B cell (primary cell): ENCODE data around the gene ERICH6B. TPM values are rescaled to one million over a fixed set of nuclear protein-coding genes. Genes with fewer than 3 reads are reported as not detected.

ENCODE experiments used
- ATAC-seq: fragments of 200-7000 bp; cut with Tn5 transposase; one replicate; pipeline ENCODE4 v1.10.0; 2021; ENCODE audit warnings: low read depth, mild to moderate bottlenecking, moderate number of reproducible peaks, moderate library complexity
- CTCF ChIA-PET: fragments of 350-600 bp; sonication (Branson Sonifier 250); formaldehyde crosslinking; loops from one replicate; lab custom pipeline; 2021; ENCODE audit warnings: antibody characterized with exemption, inconsistent platforms; lab: Charles Lee
- POLR2A ChIA-PET: fragments of 350-600 bp; sonication (Branson Sonifier 250); formaldehyde crosslinking; loops from one replicate; lab custom pipeline; 2021; ENCODE audit warnings: antibody characterized with exemption; lab: Charles Lee
- DNase-seq: peaks from one replicate; pipeline ENCODE4 v3.0.0; 2013
- H2AFZ ChIP-seq: 2 replicates; pipeline ENCODE4 v1.6.1; 2012; ENCODE audit warnings: mild to moderate bottlenecking, low read depth, low read length; ENCODE audit not compliant: insufficient read depth, poor library complexity, severe bottlenecking
- H3K27ac ChIP-seq, 2 donors: 1 replicate in 1 of 2; 2 replicates in 1 of 2; pipeline ENCODE4 v1.5.1; 2012 to 2013; ENCODE audit warnings: low read length in 2 of 2, mild to moderate bottlenecking in 2 of 2, moderate library complexity in 1 of 2
- H3K27me3 ChIP-seq, 4 experiments: fragments of 200-600 bp in 1 of 4; sonication (generic) in 1 of 4; replicated peaks in 1 of 4; 1 replicate in 2 of 4; 2 replicates in 2 of 4; pipeline versions ENCODE4 v1.6.1 to v1.7.0; 2013 to 2016; ENCODE audit warnings: low read length in 3 of 4, mild to moderate bottlenecking in 2 of 4, mixed read lengths in 1 of 4, moderate library complexity in 1 of 4; ENCODE audit not compliant: insufficient read depth in 4 of 4, control insufficient read depth in 3 of 4; ENCODE audit errors: control extremely low read depth in 1 of 4
- H3K36me3 ChIP-seq, 2 experiments: replicated peaks in 1 of 2; 1 replicate in 1 of 2; 2 replicates in 1 of 2; pipeline versions ENCODE4 v1.6.1 to v1.7.1; 2013; ENCODE audit warnings: low read length in 1 of 2; ENCODE audit not compliant: insufficient read depth in 2 of 2, control insufficient read depth in 1 of 2; ENCODE audit errors: control extremely low read depth in 1 of 2, extremely low read depth in 1 of 2
- H3K4me1 ChIP-seq, 2 donors: fragments of 200-600 bp in 1 of 2; sonication (generic) in 1 of 2; 1 replicate in 1 of 2; 2 replicates in 1 of 2; pipeline versions ENCODE4 v1.5.1 to v1.6.1; 2013 to 2017; ENCODE audit warnings: low read length in 2 of 2; ENCODE audit not compliant: control insufficient read depth in 2 of 2, insufficient read depth in 2 of 2
- H3K4me2 ChIP-seq: replicated peaks from 2 replicates; pipeline ENCODE3; 2012; ENCODE audit warnings: mild to moderate bottlenecking, low read depth, low read length; ENCODE audit not compliant: poor library complexity, severe bottlenecking
- H3K4me3 ChIP-seq, 5 experiments: fragments of 200-600 bp in 1 of 5; sonication (generic) in 1 of 5; 1 replicate in 3 of 5; 2 replicates in 2 of 5; pipeline versions ENCODE4 v1.5.1 to v1.7.0; 2011 to 2016; ENCODE audit warnings: low read length in 4 of 5, mild to moderate bottlenecking in 4 of 5, low read depth in 2 of 5, control low read depth in 1 of 5, moderate library complexity in 1 of 5; ENCODE audit not compliant: insufficient read depth in 1 of 5; ENCODE audit errors: control extremely low read depth in 1 of 5, extremely low read depth in 1 of 5
- H3K79me2 ChIP-seq: fragments of 200-600 bp; sonication (generic); one replicate; pipeline ENCODE4 v1.6.0; 2016; ENCODE audit warnings: low read length; ENCODE audit not compliant: control insufficient read depth, insufficient read depth
- H3K9ac ChIP-seq: fragments of 200-600 bp; sonication (generic); 2 replicates; pipeline ENCODE4 v1.6.1; 2017; ENCODE audit warnings: mild to moderate bottlenecking, low read length, moderate library complexity
- H3K9me3 ChIP-seq, 3 donors: one replicate each; pipeline versions ENCODE4 v1.6.1 to v1.7.1; 2013; ENCODE audit warnings: low read length in 2 of 3; ENCODE audit not compliant: control insufficient read depth in 2 of 3, insufficient read depth in 1 of 3; ENCODE audit errors: control extremely low read depth in 1 of 3
- H4K20me1 ChIP-seq: 2 replicates; pipeline ENCODE4 v1.6.0; 2012; ENCODE audit warnings: mild to moderate bottlenecking, low read length; ENCODE audit not compliant: insufficient read depth, control insufficient read depth, poor library complexity, severe bottlenecking
- H3K27ac Mint-ChIP-seq: one replicate; pipeline ENCODE4 v1.8.0; 2021; ENCODE audit warnings: mixed read lengths
- H3K27me3 Mint-ChIP-seq: one replicate; pipeline ENCODE4 v1.8.0; 2021; ENCODE audit warnings: mixed read lengths
- H3K4me1 Mint-ChIP-seq: one replicate; pipeline ENCODE4 v1.8.0; 2021; ENCODE audit warnings: mixed read lengths
- H3K4me3 Mint-ChIP-seq: one replicate; pipeline ENCODE4 v1.8.0; 2021; ENCODE audit warnings: mixed read lengths
- H3K9me3 Mint-ChIP-seq: one replicate; pipeline ENCODE4 v1.8.0; 2022; ENCODE audit warnings: mixed read lengths; ENCODE audit not compliant: insufficient read depth
- EZH2 ChIP-seq: IDR thresholded peaks from 2 replicates; pipeline ENCODE4 v1.6.1; 2012; ENCODE audit warnings: borderline replicate concordance, low read depth, mild to moderate bottlenecking, moderate library complexity, low read length; ENCODE audit not compliant: insufficient read depth, poor library complexity, severe bottlenecking
- WGBS: methylation state at CpG from one replicate; pipeline ENCODE4 v1.1.5; 2013; ENCODE audit warnings: missing lambda C conversion rate; ENCODE audit not compliant: insufficient coverage; 5-methylcytosine and 5-hydroxymethylcytosine counted together
- intact Hi-C: fragments of 100-400 bp; cut with micrococcal nuclease; formaldehyde crosslinking; loops from one replicate; pipeline ENCODE4 v1.10.0; 2022
- polyA plus RNA-seq: library from polyadenylated mRNA; depleted of rRNA; stranded (reverse); fragments of >200 nt; gene quantifications from 2 replicates; pipeline ENCODE4 v1.2.3, GENCODE V29; 2012
- total RNA-seq, 2 donors: library from RNA; stranded (reverse); fragments of 120-200 nt in 1 of 2; gene quantifications; 1 replicate in 1 of 2; 2 replicates in 1 of 2; pipeline versions ENCODE4 v1.2.3 to v1.2.4, GENCODE V29; 2013 to 2022
- TF ChIP-seq, protein P1 (sequence below): fragments of 200-600 bp; IDR thresholded peaks from one replicate; pipeline ENCODE4 v1.8.0; 2022; ENCODE audit warnings: antibody characterized with exemption, mild to moderate bottlenecking

ERICH6B gene
- total and polyA plus RNA-seq, 2 donors (not counting 1 experiment from before 2014, with no cell fraction given), result not detected

DNA sequence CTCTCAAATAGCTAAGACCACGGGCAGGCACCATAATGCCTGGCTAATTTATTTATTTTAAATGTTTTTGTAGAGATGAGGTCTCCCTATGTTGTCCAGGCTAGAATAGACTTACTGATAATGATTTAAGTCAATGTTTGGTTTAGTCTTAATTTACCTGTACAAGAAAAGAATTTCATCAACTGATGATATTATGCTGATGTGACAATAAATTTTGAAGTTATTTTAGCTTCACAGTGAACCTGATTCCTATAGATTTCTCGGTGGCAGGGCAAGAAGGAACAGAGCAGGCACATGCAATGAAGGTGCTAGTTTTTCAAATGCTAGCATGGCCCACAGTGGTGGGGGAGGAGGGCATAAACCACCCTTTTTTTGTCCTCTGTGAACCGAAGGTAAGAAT, 44.0 kb upstream of the ERICH6B start:
- no peaks in the 10 kb centered on the region for H4K20me1 ChIP-seq
- Mint-ChIP-seq H3K4me1 (no peaks in the 10 kb centered on the region), H3K9me3 (no peaks in the 10 kb centered on the region), H3K27ac (no peak overlapping the region), H3K27me3 (no peaks in the 10 kb centered on the region), H3K4me3 (no peak overlapping the region)
- POLR2A ChIA-PET, result no interaction called here
- no peaks in the 10 kb centered on the region for H3K79me2 ChIP-seq
- no CpG with 5 or more reads among the region's 3 CpGs for WGBS
- H3K9me3 ChIP-seq, result peaks cover 0 to 5% (median 0%) of the 10 kb centered on the region in 3 donors
- H3K9ac ChIP-seq, result no peak overlapping the region
- DNase-seq, result no peak
- H3K4me2 ChIP-seq, result no peak overlapping the region
- H2AFZ ChIP-seq, result no peak overlapping the region
- no peak overlapping the region for H3K4me3 ChIP-seq
- no peak for ATAC-seq
- peaks cover 0 to 3% (median 0%) of the 10 kb centered on the region in 4 experiments for H3K27me3 ChIP-seq
- TF ChIP-seq EZH2, result no peak
- TF ChIP-seq, protein P1, sequence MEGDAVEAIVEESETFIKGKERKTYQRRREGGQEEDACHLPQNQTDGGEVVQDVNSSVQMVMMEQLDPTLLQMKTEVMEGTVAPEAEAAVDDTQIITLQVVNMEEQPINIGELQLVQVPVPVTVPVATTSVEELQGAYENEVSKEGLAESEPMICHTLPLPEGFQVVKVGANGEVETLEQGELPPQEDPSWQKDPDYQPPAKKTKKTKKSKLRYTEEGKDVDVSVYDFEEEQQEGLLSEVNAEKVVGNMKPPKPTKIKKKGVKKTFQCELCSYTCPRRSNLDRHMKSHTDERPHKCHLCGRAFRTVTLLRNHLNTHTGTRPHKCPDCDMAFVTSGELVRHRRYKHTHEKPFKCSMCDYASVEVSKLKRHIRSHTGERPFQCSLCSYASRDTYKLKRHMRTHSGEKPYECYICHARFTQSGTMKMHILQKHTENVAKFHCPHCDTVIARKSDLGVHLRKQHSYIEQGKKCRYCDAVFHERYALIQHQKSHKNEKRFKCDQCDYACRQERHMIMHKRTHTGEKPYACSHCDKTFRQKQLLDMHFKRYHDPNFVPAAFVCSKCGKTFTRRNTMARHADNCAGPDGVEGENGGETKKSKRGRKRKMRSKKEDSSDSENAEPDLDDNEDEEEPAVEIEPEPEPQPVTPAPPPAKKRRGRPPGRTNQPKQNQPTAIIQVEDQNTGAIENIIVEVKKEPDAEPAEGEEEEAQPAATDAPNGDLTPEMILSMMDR, result no peak
- no peaks in the 10 kb centered on the region for H3K36me3 ChIP-seq
- CTCF ChIA-PET, result no interaction called here
- no peak overlapping the region for H3K27ac ChIP-seq
- intact Hi-C loops, result no loop called here
- no peaks in the 10 kb centered on the region for H3K4me1 ChIP-seq

DNA sequence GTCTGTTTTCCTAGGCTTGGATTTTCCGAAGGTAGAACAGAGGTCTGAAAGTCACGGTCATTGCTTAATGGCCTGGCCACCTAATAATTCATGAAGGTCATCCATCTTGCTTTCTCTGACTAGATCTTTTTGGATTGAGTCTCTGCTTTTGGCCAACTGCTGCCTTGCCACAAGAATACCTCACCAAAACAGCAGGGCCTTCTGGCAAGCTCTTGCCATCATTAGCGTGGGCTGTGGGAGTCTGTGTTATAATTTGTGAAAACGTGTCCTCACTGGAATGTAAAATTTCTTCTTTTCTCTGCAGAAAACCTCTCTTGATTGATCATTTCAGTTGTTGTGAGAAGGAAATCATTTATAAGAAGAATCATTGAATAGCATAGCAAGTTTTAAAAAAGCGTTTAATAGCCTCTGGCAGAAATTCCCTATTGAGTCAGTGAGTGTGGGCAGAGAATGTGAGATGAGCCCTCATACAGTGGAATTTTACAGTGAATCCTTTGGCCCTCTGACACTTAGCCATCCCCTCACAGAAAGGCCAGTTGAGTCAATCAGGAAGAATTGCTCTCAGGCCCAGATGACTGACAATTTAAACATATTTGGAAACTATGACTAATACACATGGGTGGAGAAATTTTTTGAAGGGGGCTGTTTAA, 43.2 kb upstream of the ERICH6B start:
- Histone ChIP-seq H3K4me3 (no peak overlapping the region), H3K4me1 (no peaks in the 10 kb centered on the region), H3K4me2 (no peak overlapping the region), H3K36me3 (no peaks in the 10 kb centered on the region), H4K20me1 (no peaks in the 10 kb centered on the region), H2AFZ (no peak overlapping the region), H3K79me2 (no peaks in the 10 kb centered on the region), H3K27me3 (peaks cover 0 to 3% (median 0%) of the 10 kb centered on the region in 4 experiments), H3K9me3 (peaks cover 0 to 5% (median 0%) of the 10 kb centered on the region in 3 donors), H3K9ac (no peak overlapping the region), H3K27ac (no peak overlapping the region)
- Mint-ChIP-seq H3K27ac (no peak overlapping the region), H3K4me3 (no peak overlapping the region), H3K27me3 (no peaks in the 10 kb centered on the region), H3K9me3 (no peaks in the 10 kb centered on the region), H3K4me1 (no peaks in the 10 kb centered on the region)
- no peak for ATAC-seq
- ChIA-PET CTCF (no interaction called here), POLR2A (no interaction called here)
- DNase-seq, result no peak
- intact Hi-C loops, result no loop called here
- TF ChIP-seq, protein P1, result no peak
- TF ChIP-seq EZH2, result no peak
- WGBS, result 85% methylated on average over 2 of the region's 5 CpGs
